ENCODE results near the gene PSMD1. TPM values are rescaled to one million over a fixed set of nuclear protein-coding genes. Genes with fewer than 3 reads are reported as not detected.

PSMD1 gene
- total RNA-seq, 1 donor from 2014 or later, result 119 TPM

- no peak for DNase-seq (ENCODE audit: low spot score)
- TF ChIP-seq CTCF (IDR thresholded peaks at IDR 0.05; ENCODE audit: unreplicated experiment), result no peak
- no peaks in the 10 kb centered on the region for H3K36me3 Mint-ChIP-seq (ENCODE audit: low read depth, unreplicated experiment)
- peaks cover 10% of the 10 kb centered on the region for H3K4me1 Mint-ChIP-seq (ENCODE audit: unreplicated experiment)
- H3K9me3 Mint-ChIP-seq (ENCODE audit: unreplicated experiment), result no peaks in the 10 kb centered on the region
- H3K4me3 Mint-ChIP-seq (ENCODE audit: unreplicated experiment), result no peak overlapping the region
- H3K27me3 Mint-ChIP-seq (ENCODE audit: unreplicated experiment), result peaks cover 5% of the 10 kb centered on the region
- no peak overlapping the region for H3K27ac Mint-ChIP-seq (ENCODE audit: unreplicated experiment)
Measured at GRCh38 chr2:231028889-231029288, 27.8 kb upstream of the PSMD1 start.

- TF ChIP-seq CTCF (IDR thresholded peaks at IDR 0.05; ENCODE audit: unreplicated experiment), result no peak
- no peak overlapping the region for H3K4me3 Mint-ChIP-seq (ENCODE audit: unreplicated experiment)
- no peak overlapping the region for H3K27ac Mint-ChIP-seq (ENCODE audit: unreplicated experiment)
- H3K27me3 Mint-ChIP-seq (ENCODE audit: unreplicated experiment), result peaks cover 8% of the 10 kb centered on the region
- H3K9me3 Mint-ChIP-seq (ENCODE audit: unreplicated experiment), result no peaks in the 10 kb centered on the region
- DNase-seq (ENCODE audit: low spot score), result no peak
- H3K36me3 Mint-ChIP-seq (ENCODE audit: low read depth, unreplicated experiment), result no peaks in the 10 kb centered on the region
- peaks cover 11% of the 10 kb centered on the region for H3K4me1 Mint-ChIP-seq (ENCODE audit: unreplicated experiment)
Measured at GRCh38 chr2:231029563-231029962, 27.1 kb upstream of the PSMD1 start.

- no peak overlapping the region for H3K27ac Mint-ChIP-seq (ENCODE audit: unreplicated experiment)
- TF ChIP-seq CTCF (IDR thresholded peaks at IDR 0.05; ENCODE audit: unreplicated experiment), result no peak
- H3K36me3 Mint-ChIP-seq (ENCODE audit: low read depth, unreplicated experiment), result no peaks in the 10 kb centered on the region
- H3K4me3 Mint-ChIP-seq (ENCODE audit: unreplicated experiment), result no peak overlapping the region
- peaks cover 8% of the 10 kb centered on the region for H3K27me3 Mint-ChIP-seq (ENCODE audit: unreplicated experiment)
- no peaks in the 10 kb centered on the region for H3K9me3 Mint-ChIP-seq (ENCODE audit: unreplicated experiment)
- H3K4me1 Mint-ChIP-seq (ENCODE audit: unreplicated experiment), result peaks cover 11% of the 10 kb centered on the region
- DNase-seq (ENCODE audit: low spot score), result no peak
Measured at GRCh38 chr2:231030725-231031124, 25.9 kb upstream of the PSMD1 start.

GRCh38 chr2:231032575-231033140, 24.0 kb upstream of the PSMD1 start:
- DNase-seq (ENCODE audit: low spot score), result no peak
- no peak overlapping the region for H3K27ac Mint-ChIP-seq (ENCODE audit: unreplicated experiment)
- H3K9me3 Mint-ChIP-seq (ENCODE audit: unreplicated experiment), result no peaks in the 10 kb centered on the region
- H3K27me3 Mint-ChIP-seq (ENCODE audit: unreplicated experiment), result peaks cover 9% of the 10 kb centered on the region
- no peaks in the 10 kb centered on the region for H3K36me3 Mint-ChIP-seq (ENCODE audit: low read depth, unreplicated experiment)
- H3K4me1 Mint-ChIP-seq (ENCODE audit: unreplicated experiment), result peaks cover 11% of the 10 kb centered on the region
- no peak for TF ChIP-seq CTCF (IDR thresholded peaks at IDR 0.05; ENCODE audit: unreplicated experiment)
- no peak overlapping the region for H3K4me3 Mint-ChIP-seq (ENCODE audit: unreplicated experiment)

GRCh38 chr2:231033147-231034132, 23.2 kb upstream of the PSMD1 start:
- no peaks in the 10 kb centered on the region for H3K9me3 Mint-ChIP-seq (ENCODE audit: unreplicated experiment)
- TF ChIP-seq CTCF (IDR thresholded peaks at IDR 0.05; ENCODE audit: unreplicated experiment), result no peak
- H3K4me1 Mint-ChIP-seq (ENCODE audit: unreplicated experiment), result peaks cover 11% of the 10 kb centered on the region
- no peak for DNase-seq (ENCODE audit: low spot score)
- no peaks in the 10 kb centered on the region for H3K36me3 Mint-ChIP-seq (ENCODE audit: low read depth, unreplicated experiment)
- H3K27ac Mint-ChIP-seq (ENCODE audit: unreplicated experiment), result no peak overlapping the region
- peaks cover 10% of the 10 kb centered on the region for H3K27me3 Mint-ChIP-seq (ENCODE audit: unreplicated experiment)
- H3K4me3 Mint-ChIP-seq (ENCODE audit: unreplicated experiment), result no peak overlapping the region
